BE2C (cell line): Measurements from ENCODE around the gene ENHO.

ENCODE experiments used
- DNase-seq: peaks from one replicate; pipeline ENCODE4 v3.0.0-alpha.2; 2020
- H3K27me3 ChIP-seq: fragments of 250-450 bp; sonication (Bioruptor Pico); 2 replicates; pipeline ENCODE4 v1.5.1; 2020; ENCODE audit warnings: mild to moderate bottlenecking
- H3K36me3 ChIP-seq: fragments of 250-450 bp; sonication (Bioruptor Pico); 2 replicates; pipeline ENCODE4 v1.5.1; 2020; ENCODE audit warnings: mild to moderate bottlenecking
- H3K4me1 ChIP-seq: fragments of 250-450 bp; sonication (Bioruptor Pico); 2 replicates; pipeline ENCODE4 v1.5.1; 2020
- H3K4me3 ChIP-seq: 2 replicates; pipeline ENCODE4 v1.5.1; 2011; ENCODE audit warnings: low read depth, low read length
- H3K9me3 ChIP-seq: fragments of 250-450 bp; sonication (Bioruptor Pico); 2 replicates; pipeline ENCODE4 v1.5.1; 2020
- CTCF ChIP-seq: IDR thresholded peaks from 2 replicates; pipeline ENCODE4 v1.5.1; 2012; ENCODE audit warnings: mild to moderate bottlenecking, low read depth, low read length

ENHO gene

GRCh38 chr9:34520096-34520495 is 2.7 kb downstream of the ENHO start:
- Histone ChIP-seq H3K4me1 (no peaks in the 10 kb centered on the region; the same call in 1 of the 2 replicates), H3K36me3 (no peaks in the 10 kb centered on the region), H3K27me3 (no peaks in the 10 kb centered on the region), H3K4me3 (no peak overlapping the region), H3K9me3 (no peaks in the 10 kb centered on the region)
- no peak for DNase-seq
- no peak for TF ChIP-seq CTCF

- Histone ChIP-seq H3K9me3 (no peaks in the 10 kb centered on the region), H3K4me1 (no peaks in the 10 kb centered on the region; the same call in 1 of the 2 replicates), H3K36me3 (no peaks in the 10 kb centered on the region), H3K27me3 (no peaks in the 10 kb centered on the region), H3K4me3 (no peak overlapping the region)
- DNase-seq, result no peak
- peak; percentile 23; the same call in 1 of the 2 replicates for TF ChIP-seq CTCF
Observed at GRCh38 chr9:34519321-34520020, 3.3 kb downstream of the ENHO start.

GRCh38 chr9:34518896-34519295 is 3.9 kb downstream of the ENHO start:
- Histone ChIP-seq H3K36me3 (no peaks in the 10 kb centered on the region), H3K4me1 (no peaks in the 10 kb centered on the region; the same call in 1 of the 2 replicates), H3K4me3 (no peak overlapping the region), H3K9me3 (no peaks in the 10 kb centered on the region), H3K27me3 (no peaks in the 10 kb centered on the region)
- no peak for TF ChIP-seq CTCF
- no peak for DNase-seq

GRCh38 chr9:34518110-34518616 is 4.6 kb downstream of the ENHO start:
- no peaks in the 10 kb centered on the region for H3K9me3 ChIP-seq
- no peak for DNase-seq
- peaks cover 7% of the 10 kb centered on the region for H3K4me1 ChIP-seq
- H3K36me3 ChIP-seq, result no peaks in the 10 kb centered on the region
- H3K27me3 ChIP-seq, result no peaks in the 10 kb centered on the region
- TF ChIP-seq CTCF, result no peak
- no peak overlapping the region for H3K4me3 ChIP-seq

GRCh38 chr9:34517185-34517584 is 5.6 kb downstream of the ENHO start:
- Histone ChIP-seq H3K27me3 (no peaks in the 10 kb centered on the region), H3K4me3 (no peak overlapping the region), H3K9me3 (no peaks in the 10 kb centered on the region), H3K36me3 (no peaks in the 10 kb centered on the region), H3K4me1 (peaks cover 11% of the 10 kb centered on the region)
- TF ChIP-seq CTCF, result no peak
- DNase-seq, result no peak

GRCh38 chr9:34515959-34516358 is 6.8 kb downstream of the ENHO start:
- no peaks in the 10 kb centered on the region for H3K27me3 ChIP-seq
- no peak for TF ChIP-seq CTCF
- H3K4me3 ChIP-seq, result no peak overlapping the region
- peaks cover 11% of the 10 kb centered on the region for H3K4me1 ChIP-seq
- no peaks in the 10 kb centered on the region for H3K36me3 ChIP-seq
- DNase-seq, result no peak
- H3K9me3 ChIP-seq, result no peaks in the 10 kb centered on the region
